Panc1 (cell line): Measurements from ENCODE around the gene ATE1. TPM values are rescaled to one million over a fixed set of nuclear protein-coding genes. Genes with fewer than 3 reads are reported as not detected.

Experiments
- ATAC-seq: fragments of 200-7000 bp; cut with Tn5 transposase; 2 replicates; pipeline ENCODE4 v1.9.1; 2020; ENCODE audit warnings: mild to moderate bottlenecking, moderate library complexity
- BruUV-seq: library from RNA; stranded (reverse); fragments of 400-500 nt; replicated peaks from 2 replicates; lab custom pipeline; 2021; lab: Mats Ljungman, UMichigan
- CTCF ChIA-PET: fragments of 300-600 bp; sonication (Branson Sonifier 250); formaldehyde crosslinking; loops from one replicate; lab custom pipeline; 2022; ENCODE audit warnings: antibody characterized with exemption; lab: Charles Lee
- POLR2A ChIA-PET: fragments of 300-600 bp; sonication (Branson Sonifier 250); formaldehyde crosslinking; loops from one replicate; lab custom pipeline; 2022; ENCODE audit warnings: antibody characterized with exemption; lab: Charles Lee
- DNase-seq: peaks from one replicate; pipeline ENCODE4 v3.0.0-alpha.2; 2010; ENCODE audit warnings: low read depth, low spot score
- H3K27ac ChIP-seq: 2 replicates; pipeline ENCODE4 v1.5.1; 2011; ENCODE audit warnings: mild to moderate bottlenecking, low read length, inconsistent platforms
- H3K27me3 ChIP-seq: fragments of 200-500 bp; sonication (Bioruptor generic); 2 replicates; pipeline ENCODE4 v1.6.0; 2014; ENCODE audit warnings: low read length, inconsistent platforms; ENCODE audit not compliant: control insufficient read depth, insufficient read depth
- H3K36me3 ChIP-seq: fragments of 200-500 bp; sonication (Bioruptor generic); 2 replicates; pipeline ENCODE4 v1.5.1; 2014; ENCODE audit warnings: inconsistent platforms, mild to moderate bottlenecking, low read length, moderate library complexity; ENCODE audit not compliant: control insufficient read depth, insufficient read depth
- H3K4me1 ChIP-seq: 2 replicates; pipeline ENCODE4 v1.5.1; 2011; ENCODE audit warnings: inconsistent platforms, mild to moderate bottlenecking, low read length, moderate library complexity; ENCODE audit not compliant: control insufficient read depth, insufficient read depth
- H3K4me3 ChIP-seq, 2 experiments: 2 replicates each; pipeline ENCODE4 v1.5.1; 2011 to 2012; ENCODE audit warnings: low read depth in 2 of 2, low read length in 2 of 2, mild to moderate bottlenecking in 2 of 2, inconsistent platforms in 1 of 2, moderate library complexity in 1 of 2
- H3K9me3 ChIP-seq: fragments of 200-500 bp; sonication (Bioruptor generic); 2 replicates; pipeline ENCODE4 v1.5.1; 2014; ENCODE audit warnings: low read depth, mild to moderate bottlenecking, inconsistent platforms, low read length, moderate library complexity; ENCODE audit not compliant: control insufficient read depth, insufficient read depth
- CTCF ChIP-seq: fragments of 450-650 bp; IDR thresholded peaks from 2 replicates; pipeline ENCODE4 v1.5.1; 2017; ENCODE audit warnings: mild to moderate bottlenecking
- POLR2AphosphoS5 ChIP-seq: IDR thresholded peaks from 2 replicates; pipeline ENCODE4 v1.6.1; 2012; ENCODE audit warnings: mild to moderate bottlenecking, low read depth, low read length, moderate library complexity
- REST ChIP-seq, 2 experiments: IDR thresholded peaks; 2 replicates each; pipeline ENCODE4 v1.6.1; 2011 to 2012; ENCODE audit warnings: low read depth in 2 of 2, control low read depth in 1 of 2, low read length in 1 of 2, mild to moderate bottlenecking in 1 of 2, moderate library complexity in 1 of 2; ENCODE audit not compliant: insufficient read depth in 1 of 2
- SIN3A ChIP-seq: IDR thresholded peaks from 2 replicates; pipeline ENCODE4 v1.6.1; 2012; ENCODE audit warnings: low read depth, mild to moderate bottlenecking, low read length, moderate library complexity, borderline replicate concordance; ENCODE audit not compliant: insufficient read depth
- TCF7L2 ChIP-seq: IDR thresholded peaks from 2 replicates; pipeline ENCODE4 v1.6.1; 2011; ENCODE audit warnings: mild to moderate bottlenecking, low read depth, low read length, inconsistent platforms
- in situ Hi-C: cut with HindIII; loops from 2 replicates; pipeline ENCODE4 v1.10.0; 2016; ENCODE audit warnings: low sequenced_read_pairs, low pct_unique_long_range_greater_than_20kb
- intact Hi-C: fragments of 100-400 bp; cut with micrococcal nuclease; formaldehyde crosslinking; loops from one replicate; pipeline ENCODE4 v1.10.0; 2022; ENCODE audit not compliant: unreplicated experiment
- total RNA-seq: library from RNA; stranded (reverse); gene quantifications from one replicate; pipeline ENCODE4 v1.2.1, GENCODE V29; 2021; ENCODE audit not compliant: unreplicated experiment

The ATE1 gene
- total RNA-seq, 1 experiment from 2014 or later: 45.5 TPM

GRCh38 chr10:121709675-121710073 is 218.2 kb downstream of the ATE1 start:
- Histone ChIP-seq H3K4me3 (no peak overlapping the region), H3K27ac (no peak overlapping the region), H3K4me1 (no peaks in the 10 kb centered on the region), H3K36me3 (no peaks in the 10 kb centered on the region), H3K27me3 (peaks cover 4% of the 10 kb centered on the region; the same call in 1 of the 2 replicates), H3K9me3 (no peaks in the 10 kb centered on the region)
- POLR2A ChIA-PET: no interaction called here
- in situ Hi-C loops: no loop called here
- no peak for DNase-seq
- no TSS peak for BruUV-seq
- CTCF ChIA-PET: interaction anchor here (1.1 kb wide), 1 partner anchor 13 kb away, joined by 3 read pairs; no protein-coding TSS in a partner anchor
- intact Hi-C loops: no loop called here
- no peak for TF ChIP-seq POLR2AphosphoS5
- TF ChIP-seq TCF7L2: no peak
- TF ChIP-seq SIN3A: no peak
- no peak for TF ChIP-seq CTCF
- no peak for TF ChIP-seq REST (IDR thresholded peaks at IDR 0.05; ENCODE audit: insufficient read depth in 1 of 2, low read depth in 2 of 2, low read length in 1 of 2)
- ATAC-seq: no peak

GRCh38 chr10:121708728-121709674 is 218.8 kb downstream of the ATE1 start:
- in situ Hi-C loops: no loop called here

More at GRCh38 chr10:121708728-121709674, 218.8 kb downstream of the ATE1 start:
- ChIA-PET POLR2A (no interaction called here), CTCF (interaction anchor here (1.1 kb wide), 1 partner anchor 12 kb away, joined by 3 read pairs; no protein-coding TSS in a partner anchor)
- no peaks in the 10 kb centered on the region for H3K36me3 ChIP-seq
- no peak for TF ChIP-seq CTCF
- TF ChIP-seq TCF7L2: no peak
- no peak for TF ChIP-seq POLR2AphosphoS5
- no peak overlapping the region for H3K27ac ChIP-seq
- H3K27me3 ChIP-seq: peaks cover 4% of the 10 kb centered on the region; the same call in 1 of the 2 replicates
- intact Hi-C loops: no loop called here
- H3K4me3 ChIP-seq: no peak overlapping the region
- H3K4me1 ChIP-seq: no peaks in the 10 kb centered on the region
- ATAC-seq (no peak), DNase-seq (no peak)
- no TSS peak for BruUV-seq
- H3K9me3 ChIP-seq: no peaks in the 10 kb centered on the region
